Neural cell (in vitro differentiated cells): ENCODE measurements around the gene SDK2. TPM values are rescaled to one million over a fixed set of nuclear protein-coding genes. Genes with fewer than 3 reads are reported as not detected.

Experiments
- H2AFZ ChIP-seq: fragments of 200-600, 300-800 bp; sonication (generic), shearing (Covaris generic); 2 replicates; pipeline ENCODE4 v1.6.0; 2014; ENCODE audit warnings: low read depth, mild to moderate bottlenecking, antibody characterized with exemption, low read length, moderate library complexity
- H3F3A ChIP-seq: fragments of 200-600 bp; shearing (Covaris generic); 2 replicates; pipeline ENCODE4 v1.6.1; 2016; ENCODE audit warnings: mild to moderate bottlenecking, moderate library complexity, mixed read lengths, antibody characterized with exemption, low read length; ENCODE audit not compliant: insufficient read depth, poor library complexity, severe bottlenecking
- H3K27ac ChIP-seq: fragments of 200-600, 300-800 bp; sonication (generic), shearing (Covaris generic); 2 replicates; pipeline ENCODE4 v1.5.1; 2014; ENCODE audit warnings: mild to moderate bottlenecking, low read length, moderate library complexity
- H3K27me3 ChIP-seq: fragments of 300-800, 200-600 bp; sonication (generic), shearing (Covaris generic); 2 replicates; pipeline ENCODE4 v1.6.0; 2014; ENCODE audit warnings: mild to moderate bottlenecking, low read depth, low read length, moderate library complexity; ENCODE audit not compliant: insufficient read depth
- H3K36me3 ChIP-seq: fragments of 300-800, 200-600 bp; sonication (generic), shearing (Covaris generic); 2 replicates; pipeline ENCODE4 v1.5.1; 2014; ENCODE audit warnings: mild to moderate bottlenecking, antibody characterized with exemption, low read length, moderate library complexity; ENCODE audit not compliant: insufficient read depth
- H3K4me2 ChIP-seq: fragments of 300-800, 200-600 bp; sonication (generic), shearing (Covaris generic); 2 replicates; pipeline ENCODE4 v1.6.0; 2014; ENCODE audit warnings: mild to moderate bottlenecking, low read length
- H3K4me3 ChIP-seq: fragments of 300-800, 200-600 bp; sonication (generic), shearing (Covaris generic); 2 replicates; pipeline ENCODE4 v1.5.1; 2014; ENCODE audit warnings: mild to moderate bottlenecking, low read length, moderate library complexity
- H3K79me2 ChIP-seq: fragments of 200-600 bp; shearing (Covaris generic); replicated peaks from 2 replicates; pipeline ENCODE4 v1.6.0; 2014; ENCODE audit warnings: mild to moderate bottlenecking, low read length, moderate library complexity; ENCODE audit not compliant: insufficient read depth
- H3K9ac ChIP-seq: fragments of 300-800, 200-600 bp; sonication (generic), shearing (Covaris generic); 2 replicates; pipeline ENCODE4 v1.6.1; 2016; ENCODE audit warnings: mild to moderate bottlenecking, low read length, mixed read lengths
- H3K9me2 ChIP-seq: fragments of 200-600 bp; shearing (Covaris generic); 2 replicates; pipeline ENCODE4 v1.6.1; 2016; ENCODE audit warnings: mild to moderate bottlenecking, low read length, mixed read lengths; ENCODE audit not compliant: insufficient read depth
- H3K9me3 ChIP-seq: fragments of 200-600, 300-800 bp; sonication (generic), shearing (Covaris generic); 2 replicates; pipeline ENCODE4 v1.6.1; 2016; ENCODE audit warnings: mild to moderate bottlenecking, mixed run types, low read length, moderate library complexity, mixed read lengths
- H4K20me1 ChIP-seq: fragments of 200-600 bp; shearing (Covaris generic); 2 replicates; pipeline ENCODE4 v1.6.1; 2016; ENCODE audit warnings: mild to moderate bottlenecking, mixed run types; ENCODE audit not compliant: insufficient read depth
- CTCF ChIP-seq: fragments of 450-650 bp; IDR thresholded peaks from 2 replicates; pipeline ENCODE4 v1.5.1; 2014; ENCODE audit warnings: antibody characterized with exemption, mild to moderate bottlenecking, moderate library complexity; ENCODE audit not compliant: poor library complexity, severe bottlenecking
- EP300 ChIP-seq: fragments of 450-650 bp; conservative IDR thresholded peaks from 2 replicates; pipeline ENCODE4 v1.6.1; 2014; ENCODE audit warnings: antibody characterized with exemption, mild to moderate bottlenecking, moderate library complexity; ENCODE audit not compliant: poor library complexity, severe bottlenecking
- EZH2 ChIP-seq: fragments of 200-600, 300-800 bp; shearing (Covaris generic), sonication (generic); IDR thresholded peaks from 2 replicates; pipeline ENCODE4 v1.6.1; 2014; ENCODE audit warnings: antibody characterized with exemption, low read length, borderline replicate concordance, mild to moderate bottlenecking; ENCODE audit not compliant: insufficient read depth, poor library complexity, severe bottlenecking
- MXI1 ChIP-seq: fragments of 450-650 bp; conservative IDR thresholded peaks from 2 replicates; pipeline ENCODE4 v1.6.1; 2014; ENCODE audit warnings: antibody characterized with exemption, mild to moderate bottlenecking; ENCODE audit not compliant: poor library complexity, severe bottlenecking
- POLR2AphosphoS5 ChIP-seq: IDR thresholded peaks from 2 replicates; pipeline ENCODE4 v1.6.1; 2012
- RAD21 ChIP-seq: fragments of 450-650 bp; conservative IDR thresholded peaks from 2 replicates; pipeline ENCODE4 v1.6.1; 2014; ENCODE audit warnings: antibody characterized with exemption, mild to moderate bottlenecking, moderate library complexity
- REST ChIP-seq: IDR thresholded peaks from 2 replicates; pipeline ENCODE4 v1.6.1; 2012; ENCODE audit warnings: borderline replicate concordance
- SMC3 ChIP-seq: fragments of 450-650 bp; conservative IDR thresholded peaks from 2 replicates; pipeline ENCODE4 v1.6.1; 2014; ENCODE audit warnings: antibody characterized with exemption, mild to moderate bottlenecking, moderate library complexity; ENCODE audit not compliant: poor library complexity
- TAF1 ChIP-seq: IDR thresholded peaks from 2 replicates; pipeline ENCODE4 v1.6.1; 2012; ENCODE audit warnings: low read depth
- polyA plus RNA-seq: library from polyadenylated mRNA; depleted of rRNA; stranded (reverse); fragments of >200 nt; gene quantifications from 2 replicates; pipeline ENCODE4 v1.2.3, GENCODE V29; 2014

The SDK2 gene
- polyA plus RNA-seq, 1 donor from 2014 or later = 0.73 TPM

- H4K20me1 ChIP-seq = no peaks in the 10 kb centered on the region
- H3K9me2 ChIP-seq = no peaks in the 10 kb centered on the region
- no peaks in the 10 kb centered on the region for H3K36me3 ChIP-seq
- no peak overlapping the region for H3K4me2 ChIP-seq
- no peaks in the 10 kb centered on the region for H3K79me2 ChIP-seq
- no peaks in the 10 kb centered on the region for H3F3A ChIP-seq
- no peaks in the 10 kb centered on the region for H3K9me3 ChIP-seq
- TF ChIP-seq MXI1 (no peak), EZH2 (no peak), RAD21 (no peak), POLR2AphosphoS5 (no peak), EP300 (no peak), SMC3 (no peak), CTCF (no peak), TAF1 (no peak), REST (no peak)
- no peak overlapping the region for H3K27ac ChIP-seq
- H2AFZ ChIP-seq = no peak overlapping the region
- H3K9ac ChIP-seq = no peak overlapping the region
- H3K4me3 ChIP-seq = no peak overlapping the region
- H3K27me3 ChIP-seq = no peaks in the 10 kb centered on the region
These were observed 91.8 kb downstream of the SDK2 start for GRCh38 chr17:73552300-73553048.

GRCh38 chr17:73551759-73552158 is 92.5 kb downstream of the SDK2 start:
- H3K79me2 ChIP-seq = no peaks in the 10 kb centered on the region
- H3K9ac ChIP-seq = no peak overlapping the region
- no peak overlapping the region for H3K4me2 ChIP-seq
- no peak overlapping the region for H2AFZ ChIP-seq
- no peaks in the 10 kb centered on the region for H3K9me3 ChIP-seq
- H4K20me1 ChIP-seq = no peaks in the 10 kb centered on the region
- no peaks in the 10 kb centered on the region for H3K36me3 ChIP-seq
- no peak overlapping the region for H3K4me3 ChIP-seq
- H3K27ac ChIP-seq = no peak overlapping the region
- no peaks in the 10 kb centered on the region for H3F3A ChIP-seq
- no peak for TF ChIP-seq EP300
- no peak for TF ChIP-seq REST
- no peak for TF ChIP-seq MXI1
- TF ChIP-seq CTCF = no peak
- TF ChIP-seq EZH2 = no peak
- no peak for TF ChIP-seq RAD21
- TF ChIP-seq POLR2AphosphoS5 = no peak
- no peak for TF ChIP-seq TAF1
- no peak for TF ChIP-seq SMC3
- H3K27me3 ChIP-seq = no peaks in the 10 kb centered on the region
- H3K9me2 ChIP-seq = no peaks in the 10 kb centered on the region
